ENCODE measurements around the gene PCYT1A.
A peak's percentile ranks its signal among the peaks of the same experiment; 100 is the strongest.
"Not testable (repeated sequence)": the region's sequence is repeated elsewhere in the genome, so short reads cannot be mapped to it uniquely, and the experiment has no call there.

PCYT1A gene

GRCh38 chr3:196207833-196208607 is 79.5 kb downstream of the PCYT1A start:
- TF ChIP-seq, protein P1, sequence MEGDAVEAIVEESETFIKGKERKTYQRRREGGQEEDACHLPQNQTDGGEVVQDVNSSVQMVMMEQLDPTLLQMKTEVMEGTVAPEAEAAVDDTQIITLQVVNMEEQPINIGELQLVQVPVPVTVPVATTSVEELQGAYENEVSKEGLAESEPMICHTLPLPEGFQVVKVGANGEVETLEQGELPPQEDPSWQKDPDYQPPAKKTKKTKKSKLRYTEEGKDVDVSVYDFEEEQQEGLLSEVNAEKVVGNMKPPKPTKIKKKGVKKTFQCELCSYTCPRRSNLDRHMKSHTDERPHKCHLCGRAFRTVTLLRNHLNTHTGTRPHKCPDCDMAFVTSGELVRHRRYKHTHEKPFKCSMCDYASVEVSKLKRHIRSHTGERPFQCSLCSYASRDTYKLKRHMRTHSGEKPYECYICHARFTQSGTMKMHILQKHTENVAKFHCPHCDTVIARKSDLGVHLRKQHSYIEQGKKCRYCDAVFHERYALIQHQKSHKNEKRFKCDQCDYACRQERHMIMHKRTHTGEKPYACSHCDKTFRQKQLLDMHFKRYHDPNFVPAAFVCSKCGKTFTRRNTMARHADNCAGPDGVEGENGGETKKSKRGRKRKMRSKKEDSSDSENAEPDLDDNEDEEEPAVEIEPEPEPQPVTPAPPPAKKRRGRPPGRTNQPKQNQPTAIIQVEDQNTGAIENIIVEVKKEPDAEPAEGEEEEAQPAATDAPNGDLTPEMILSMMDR (IDR thresholded peaks at IDR 0.05; ENCODE audit: extremely low read depth, insufficient read depth, missing control alignments), result no peak
- peak; percentile 88 for DNase-seq (ENCODE audit: low spot score)
- in situ Hi-C loops (cut with MboI; ENCODE audit: low pct_unique_long_range_greater_than_20kb, low sequenced_read_pairs, unreplicated experiment), result no loop called here

DNA sequence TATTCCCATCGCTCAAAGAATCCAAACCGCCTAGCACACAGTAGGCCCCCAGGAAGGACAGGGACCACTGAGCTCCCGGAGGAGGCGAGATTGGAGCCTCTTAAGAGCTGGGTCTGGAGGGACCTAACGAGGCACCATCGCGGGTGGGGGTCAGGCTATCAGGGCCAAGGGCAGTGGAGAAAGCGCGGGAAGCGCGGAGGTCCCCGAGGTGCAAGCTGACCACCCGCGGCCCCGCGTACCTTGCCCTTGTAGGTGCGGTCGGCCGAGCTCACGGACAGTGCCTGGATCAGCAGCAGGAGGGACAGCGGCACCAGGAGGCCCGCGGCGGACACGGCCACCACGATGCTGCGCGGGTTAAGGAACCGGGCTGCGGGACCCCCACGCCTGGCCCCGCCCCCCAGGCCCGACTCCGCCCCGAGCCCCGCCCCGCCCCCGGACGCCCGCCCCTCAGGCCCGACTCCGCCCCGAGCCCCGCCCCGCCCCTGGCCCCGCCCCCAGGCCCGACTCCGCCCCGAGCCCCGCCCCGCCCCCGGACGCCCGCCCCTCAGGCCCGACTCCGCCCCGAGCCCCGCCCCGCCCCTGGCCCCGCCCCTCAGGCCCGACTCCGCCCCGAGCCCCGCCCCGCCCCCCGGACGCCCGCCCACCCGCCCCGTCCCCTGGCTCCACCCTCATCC is 80.2 kb downstream of the PCYT1A start:
- TF ChIP-seq, protein P1 (IDR thresholded peaks at IDR 0.05; ENCODE audit: extremely low read depth, insufficient read depth, missing control alignments), result no peak
- DNase-seq (ENCODE audit: low spot score), result peak; percentile 64
- in situ Hi-C loops (cut with MboI; ENCODE audit: low pct_unique_long_range_greater_than_20kb, low sequenced_read_pairs, unreplicated experiment), result no loop called here

- DNase-seq (ENCODE audit: low spot score); in situ Hi-C loops (cut with MboI; ENCODE audit: low pct_unique_long_range_greater_than_20kb, low sequenced_read_pairs, unreplicated experiment): not testable (repeated sequence)
Measured at GRCh38 chr3:196205442-196206205, 81.9 kb downstream of the PCYT1A start.

DNA sequence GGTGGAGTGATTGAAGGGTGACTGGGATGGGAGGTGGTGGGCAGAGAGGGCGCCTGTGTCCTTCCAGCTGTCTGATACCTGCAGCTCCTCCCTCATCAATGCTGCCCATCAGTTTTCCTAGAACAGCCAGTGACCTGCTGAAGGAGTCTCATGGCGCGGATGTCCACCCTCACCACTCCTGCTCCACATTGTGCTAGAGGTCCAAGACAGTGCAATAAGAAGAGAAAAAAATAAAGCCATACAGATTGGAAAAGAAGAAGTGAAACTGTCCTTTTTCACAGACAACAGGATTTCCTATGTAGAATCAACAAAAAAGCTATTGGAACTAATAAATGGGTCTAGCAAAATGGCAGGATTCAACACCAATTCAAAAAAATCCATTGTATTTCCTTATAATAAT is 83.7 kb downstream of the PCYT1A start:
- TF ChIP-seq, protein P1 (IDR thresholded peaks at IDR 0.05; ENCODE audit: extremely low read depth, insufficient read depth, missing control alignments), result no peak
- in situ Hi-C loops (cut with MboI; ENCODE audit: low pct_unique_long_range_greater_than_20kb, low sequenced_read_pairs, unreplicated experiment), result no loop called here
- DNase-seq (ENCODE audit: low spot score), result no peak

DNA sequence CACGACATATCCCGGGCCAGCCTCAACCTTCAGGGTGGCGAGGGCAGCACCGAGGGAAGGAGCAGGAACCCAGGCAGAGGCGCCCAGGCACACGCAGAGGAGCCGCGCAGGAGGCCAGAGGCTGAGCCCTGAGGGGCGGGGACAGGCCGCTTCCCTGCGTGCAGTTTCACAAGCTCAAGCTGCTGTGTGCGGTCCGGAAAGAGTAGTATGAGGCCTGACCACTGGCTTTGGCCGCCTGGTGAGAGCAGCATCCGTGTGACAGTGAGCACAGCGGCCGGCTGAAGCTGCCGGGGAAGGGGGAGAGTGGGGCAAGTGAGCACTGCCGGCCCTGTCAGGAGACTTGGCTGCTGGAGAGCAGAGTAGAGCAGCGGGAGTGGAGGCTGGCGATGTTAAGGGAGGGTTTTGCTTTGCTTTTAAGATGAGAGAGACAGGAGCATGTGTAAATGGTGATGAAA is 85.0 kb downstream of the PCYT1A start:
- TF ChIP-seq, protein P1 (IDR thresholded peaks at IDR 0.05; ENCODE audit: extremely low read depth, insufficient read depth, missing control alignments), result no peak
- DNase-seq (ENCODE audit: low spot score), result no peak
- in situ Hi-C loops (cut with MboI; ENCODE audit: low pct_unique_long_range_greater_than_20kb, low sequenced_read_pairs, unreplicated experiment), result no loop called here

- in situ Hi-C loops (cut with MboI; ENCODE audit: low pct_unique_long_range_greater_than_20kb, low sequenced_read_pairs, unreplicated experiment), result loop anchor here (10.0 kb wide), 1 partner anchor 124 kb away; no protein-coding TSS in a partner anchor
- no peak for DNase-seq (ENCODE audit: low spot score)
- TF ChIP-seq, protein P1 (IDR thresholded peaks at IDR 0.05; ENCODE audit: extremely low read depth, insufficient read depth, missing control alignments), result peak; percentile 33
Measured at GRCh38 chr3:196198771-196199753, 88.5 kb downstream of the PCYT1A start.
